GM23248 (cell line): ENCODE results near the gene RAB12. TPM values are rescaled to one million over a fixed set of nuclear protein-coding genes. Genes with fewer than 3 reads are reported as not detected.
A peak's percentile ranks its signal among the peaks of the same experiment; 100 is the strongest.

Source experiments
- DNase-seq: peaks from one replicate; pipeline ENCODE4 v3.0.0-alpha.2; 2015
- H2AFZ ChIP-seq: fragments of 200-600 bp; sonication (generic); 2 replicates; pipeline ENCODE4 v1.6.1; 2016; ENCODE audit warnings: antibody characterized with exemption
- H3F3A ChIP-seq: fragments of 200-600 bp; sonication (generic); 2 replicates; pipeline ENCODE4 v1.6.1; 2016; ENCODE audit warnings: mild to moderate bottlenecking, antibody characterized with exemption, mixed run types; ENCODE audit not compliant: insufficient read depth
- H3K27ac ChIP-seq: fragments of 200-600 bp; sonication (generic); 2 replicates; pipeline ENCODE4 v1.5.1; 2016; ENCODE audit warnings: mild to moderate bottlenecking
- H3K27me3 ChIP-seq: fragments of 200-600 bp; sonication (generic); replicated peaks from 2 replicates; pipeline ENCODE4 v1.6.1; 2016; ENCODE audit warnings: mild to moderate bottlenecking; ENCODE audit not compliant: insufficient read depth
- H3K36me3 ChIP-seq: fragments of 200-600 bp; sonication (generic); 2 replicates; pipeline ENCODE4 v1.6.1; 2016; ENCODE audit warnings: low read depth, mild to moderate bottlenecking
- H3K4me1 ChIP-seq: fragments of 200-600 bp; sonication (generic); 2 replicates; pipeline ENCODE4 v1.6.1; 2016; ENCODE audit warnings: mild to moderate bottlenecking; ENCODE audit not compliant: insufficient read depth
- H3K4me2 ChIP-seq: fragments of 200-600 bp; sonication (generic); one replicate; pipeline ENCODE4 v1.6.1; 2016; ENCODE audit warnings: mild to moderate bottlenecking; ENCODE audit not compliant: unreplicated experiment
- H3K4me3 ChIP-seq: fragments of 200-600 bp; sonication (generic); 2 replicates; pipeline ENCODE4 v1.5.1; 2016; ENCODE audit warnings: mild to moderate bottlenecking
- H3K79me2 ChIP-seq: fragments of 200-600 bp; sonication (generic); 2 replicates; pipeline ENCODE4 v1.6.1; 2016; ENCODE audit warnings: mild to moderate bottlenecking; ENCODE audit not compliant: insufficient read depth
- H3K9ac ChIP-seq: fragments of 200-600 bp; sonication (generic); 2 replicates; pipeline ENCODE4 v1.6.1; 2016; ENCODE audit warnings: mild to moderate bottlenecking
- H3K9me2 ChIP-seq: fragments of 200-600 bp; sonication (generic); 2 replicates; pipeline ENCODE4 v1.6.1; 2016; ENCODE audit warnings: mixed run types, mild to moderate bottlenecking, moderate library complexity; ENCODE audit not compliant: insufficient read depth
- H3K9me3 ChIP-seq: fragments of 200-600 bp; sonication (generic); one replicate; pipeline ENCODE4 v1.6.1; 2017; ENCODE audit warnings: low read depth
- H4K20me1 ChIP-seq: fragments of 200-600 bp; sonication (generic); 2 replicates; pipeline ENCODE4 v1.6.0; 2016; ENCODE audit not compliant: insufficient read depth
- EZH2 ChIP-seq: fragments of 200-600 bp; sonication (generic); IDR thresholded peaks from 2 replicates; pipeline ENCODE4 v1.6.1; 2018; ENCODE audit warnings: antibody characterized with exemption, mild to moderate bottlenecking; ENCODE audit not compliant: insufficient read depth, poor library complexity, severe bottlenecking
- EZH2phosphoT487 ChIP-seq: fragments of 200-600 bp; sonication (generic); IDR thresholded peaks from 2 replicates; pipeline ENCODE4 v1.6.1; 2018; ENCODE audit warnings: antibody characterized with exemption, moderate library complexity, mild to moderate bottlenecking, low read depth; ENCODE audit not compliant: insufficient read depth
- WGBS, 2 experiments: methylation state at CpG; one replicate each; pipeline ENCODE4 v1.1.6; 2015 to 2017; ENCODE audit warnings: low lambda C conversion rate in 2 of 2, low coverage in 1 of 2; ENCODE audit errors: missing lambda C conversion rate in 2 of 2; 5-methylcytosine and 5-hydroxymethylcytosine counted together
- in situ Hi-C: fragments of 300-500 bp; cut with MboI; formaldehyde crosslinking; loops from 2 replicates; pipeline ENCODE4 v1.15.0; 2020
- polyA plus RNA-seq: library from polyadenylated mRNA; unstranded; fragments of >200 nt; fragmentation: Nextera tagmentation; extraction: Ambion mirVana; gene quantifications from 2 replicates; pipeline ENCODE4 v1.2.1, GENCODE V29; 2016
- total RNA-seq: library from RNA; depleted of rRNA; stranded (reverse); fragments of >200 nt; shearing (Covaris generic); gene quantifications from 2 replicates; pipeline ENCODE4 v1.2.3, GENCODE V29; 2014

The RAB12 gene
- total and polyA plus RNA-seq, 2 experiments from 2014 or later = 4.1 to 73.8 TPM

GRCh38 chr18:8615397-8616027 is 6.3 kb downstream of the RAB12 start:
- Histone ChIP-seq H3K4me1 (peaks cover 41% of the 10 kb centered on the region), H3K36me3 (no peaks in the 10 kb centered on the region), H4K20me1 (peaks cover 12% of the 10 kb centered on the region; the same call in 1 of the 2 replicates), H3K9me2 (no peaks in the 10 kb centered on the region), H3K79me2 (peaks cover 94% of the 10 kb centered on the region), H3F3A (peaks cover 43% of the 10 kb centered on the region), H3K27me3 (no peaks in the 10 kb centered on the region), H3K9ac (peak overlapping the region; percentile 63), H3K27ac (peak overlapping the region; percentile 90), H3K4me2 (peak overlapping the region; percentile 81), H3K4me3 (peak overlapping the region; percentile 48), H2AFZ (no peak overlapping the region), H3K9me3 (no peaks in the 10 kb centered on the region)
- peak; percentile 94 for DNase-seq
- TF ChIP-seq EZH2phosphoT487 = no peak
- TF ChIP-seq EZH2 = no peak
- in situ Hi-C loops = no loop called here
- WGBS, 2 experiments = 0 to 1% methylated on average over 4 of the region's 4 CpGs

- WGBS, 2 experiments = 4 to 5% methylated on average over 4 of the region's 4 CpGs
- H2AFZ ChIP-seq = no peak overlapping the region
Measured at GRCh38 chr18:8616028-8616401, 6.8 kb downstream of the RAB12 start.

GRCh38 chr18:8617907-8618306 is 8.7 kb downstream of the RAB12 start:
- no peaks in the 10 kb centered on the region for H3K27me3 ChIP-seq
- no peaks in the 10 kb centered on the region for H3K9me2 ChIP-seq
- peaks cover 25% of the 10 kb centered on the region for H3K4me1 ChIP-seq
- H3F3A ChIP-seq = peaks cover 41% of the 10 kb centered on the region
- in situ Hi-C loops = no loop called here
- no peak overlapping the region for H2AFZ ChIP-seq
- no peak overlapping the region for H3K27ac ChIP-seq
- no peak overlapping the region for H3K4me3 ChIP-seq
- peaks cover 94% of the 10 kb centered on the region for H3K79me2 ChIP-seq
- no peaks in the 10 kb centered on the region for H3K36me3 ChIP-seq
- no peak overlapping the region for H3K4me2 ChIP-seq
- no peaks in the 10 kb centered on the region for H3K9me3 ChIP-seq
- TF ChIP-seq EZH2phosphoT487 = no peak
- TF ChIP-seq EZH2 = no peak
- no peak overlapping the region for H3K9ac ChIP-seq
- H4K20me1 ChIP-seq = peaks cover 12% of the 10 kb centered on the region; the same call in 1 of the 2 replicates
- DNase-seq = no peak
- WGBS, 2 experiments = 83 to 87% methylated on average over 5 of the region's 5 CpGs

More at GRCh38 chr18:8616028-8616401, 6.8 kb downstream of the RAB12 start:
- H3K79me2 ChIP-seq = peaks cover 94% of the 10 kb centered on the region
- H3K9me3 ChIP-seq = no peaks in the 10 kb centered on the region
- in situ Hi-C loops = no loop called here
- H3K4me3 ChIP-seq = peak overlapping the region; percentile 48
- TF ChIP-seq EZH2 (no peak), EZH2phosphoT487 (no peak)
- peak overlapping the region; percentile 90 for H3K27ac ChIP-seq
- H3K9ac ChIP-seq = peak overlapping the region; percentile 63
- H3K4me2 ChIP-seq = peak overlapping the region; percentile 81
- no peaks in the 10 kb centered on the region for H3K36me3 ChIP-seq
- H3K27me3 ChIP-seq = no peaks in the 10 kb centered on the region
- peaks cover 12% of the 10 kb centered on the region; the same call in 1 of the 2 replicates for H4K20me1 ChIP-seq
- peaks cover 38% of the 10 kb centered on the region for H3K4me1 ChIP-seq
- peak; percentile 46 for DNase-seq
- H3K9me2 ChIP-seq = no peaks in the 10 kb centered on the region
- H3F3A ChIP-seq = peaks cover 43% of the 10 kb centered on the region

- peaks cover 12% of the 10 kb centered on the region; the same call in 1 of the 2 replicates for H4K20me1 ChIP-seq
- no peaks in the 10 kb centered on the region for H3K36me3 ChIP-seq
- in situ Hi-C loops = no loop called here
Measured at GRCh38 chr18:8619041-8619440, 9.8 kb downstream of the RAB12 start.

More at GRCh38 chr18:8619041-8619440, 9.8 kb downstream of the RAB12 start:
- TF ChIP-seq EZH2 (no peak), EZH2phosphoT487 (no peak)
- Histone ChIP-seq H3K79me2 (peaks cover 94% of the 10 kb centered on the region), H3K4me1 (peaks cover 27% of the 10 kb centered on the region), H3K4me3 (no peak overlapping the region), H3F3A (peaks cover 29% of the 10 kb centered on the region), H3K27ac (no peak overlapping the region), H3K9ac (no peak overlapping the region), H3K9me2 (no peaks in the 10 kb centered on the region), H2AFZ (no peak overlapping the region), H3K9me3 (no peaks in the 10 kb centered on the region), H3K4me2 (no peak overlapping the region), H3K27me3 (no peaks in the 10 kb centered on the region)
- DNase-seq = no peak
- WGBS, 2 experiments = 61 to 64% methylated on average over 5 of the region's 5 CpGs
